GM12878 (cell line): ENCODE results near the gene KCNG1. TPM values are rescaled to one million over a fixed set of nuclear protein-coding genes. Genes with fewer than 3 reads are reported as not detected.

Source experiments
- BACH1 ChIP-seq: fragments of 450-650 bp; IDR thresholded peaks from 2 replicates; pipeline ENCODE4 v1.6.1; 2017; ENCODE audit warnings: mild to moderate bottlenecking, borderline replicate concordance
- BRCA1 ChIP-seq: IDR thresholded peaks from 2 replicates; pipeline ENCODE4 v1.6.1; 2011; ENCODE audit warnings: low read depth, low read length, improper control_type of control experiment
- CBFB ChIP-seq: IDR thresholded peaks from 2 replicates; pipeline ENCODE4 v1.6.1; 2016; ENCODE audit warnings: antibody characterized with exemption, low read depth
- EP300 ChIP-seq, 2 experiments: fragments of 150-350 bp in 1 of 2; IDR thresholded peaks; 2 replicates each; pipeline ENCODE4 v1.6.1; 2011 to 2012; ENCODE audit warnings: low read depth in 2 of 2, low read length in 2 of 2, borderline replicate concordance in 1 of 2, improper control_type of control experiment in 1 of 2, inconsistent platforms in 1 of 2; ENCODE audit not compliant: control insufficient read depth in 1 of 2
- ESRRA ChIP-seq: IDR thresholded peaks from 2 replicates; pipeline ENCODE4 v1.6.1; 2012; ENCODE audit warnings: mild to moderate bottlenecking, low read length, improper control_type of control experiment
- GATAD2B ChIP-seq: fragments of 450-650 bp; conservative IDR thresholded peaks from 2 replicates; pipeline ENCODE4 v1.6.1; 2017; ENCODE audit warnings: low read depth, mild to moderate bottlenecking, moderate library complexity
- HDGF ChIP-seq: fragments of 450-650 bp; IDR thresholded peaks from 2 replicates; pipeline ENCODE4 v1.6.1; 2016; ENCODE audit warnings: antibody characterized with exemption
- NR2F1 ChIP-seq: fragments of 450-650 bp; conservative IDR thresholded peaks from 2 replicates; pipeline ENCODE4 v1.6.1; 2017; ENCODE audit warnings: mild to moderate bottlenecking
- RELB ChIP-seq: fragments of 450-650 bp; IDR thresholded peaks from 2 replicates; pipeline ENCODE4 v1.6.1; 2017; ENCODE audit warnings: low read depth, mild to moderate bottlenecking, moderate library complexity
- REST ChIP-seq: IDR thresholded peaks from 2 replicates; pipeline ENCODE4 v1.6.1; 2012; ENCODE audit warnings: mild to moderate bottlenecking, low read depth, low read length
- SKIL ChIP-seq: fragments of 450-650 bp; IDR thresholded peaks from 2 replicates; pipeline ENCODE4 v1.6.1; 2017; ENCODE audit warnings: mild to moderate bottlenecking, low read depth, inconsistent platforms; ENCODE audit not compliant: poor library complexity, severe bottlenecking
- SMAD5 ChIP-seq: IDR thresholded peaks from 2 replicates; pipeline ENCODE4 v1.6.1; 2016; ENCODE audit warnings: antibody characterized with exemption, low read depth
- YBX1 ChIP-seq: fragments of 450-650 bp; IDR thresholded peaks from 2 replicates; pipeline ENCODE4 v1.6.1; 2016; ENCODE audit warnings: antibody characterized with exemption
- ZBTB33 ChIP-seq: fragments of 450-650 bp; IDR thresholded peaks from 2 replicates; pipeline ENCODE4 v1.6.1; 2017; ENCODE audit warnings: mild to moderate bottlenecking
- ZNF592 ChIP-seq: fragments of 450-650 bp; IDR thresholded peaks from 2 replicates; pipeline ENCODE4 v1.6.1; 2017; ENCODE audit warnings: mild to moderate bottlenecking, moderate library complexity
- polyA plus RNA-seq, 11 experiments: library from polyadenylated mRNA; depleted of rRNA in 4 of 11; unstranded in 6 of 11; stranded (reverse) in 5 of 11; fragments of >200 nt; fragmentation: Nextera tagmentation in 4 of 11; fragmentation: Illumina TruSeq in 1 of 11; extraction: Ambion mirVana in 4 of 11; extraction: Trizol in 1 of 11; gene quantifications; 1 replicate in 1 of 11; 2 replicates in 10 of 11; pipeline versions ENCODE4 v1.2.1 to v1.2.3, GENCODE V29; 2011 to 2016; ENCODE audit warnings: inconsistent platforms in 2 of 11, missing spikeins in 2 of 11, low read depth in 1 of 11
- total RNA-seq, 4 experiments: library from RNA; depleted of rRNA in 3 of 4; stranded (reverse); fragments of >200 nt in 3 of 4; fragmentation: Illumina TruSeq in 1 of 4; extraction: Trizol in 1 of 4; gene quantifications; 2 replicates each; pipeline versions ENCODE4 v1.2.1 to v1.2.3, GENCODE V29; 2013 to 2021

The KCNG1 gene
- total and polyA plus RNA-seq, 10 of the 15 experiments (the other 5 are each of a cell fraction or from before 2014, with no cell fraction given): not detected

GRCh38 chr20:50957798-50958614 is 64.9 kb downstream of the KCNG1 start, which contains the start of gene DPM1 (continued):
- TF ChIP-seq BACH1: 0 out of 2 replicates have a peak, but pooled peaks have one; percentile 44
- TF ChIP-seq ESRRA: no peak
- 0 out of 4 replicates have a peak, but pooled peaks of 1 of the 2 experiments have one; percentile 14 for TF ChIP-seq EP300 (IDR thresholded peaks at IDR 0.05; ENCODE audit: borderline replicate concordance in 1 of 2, control insufficient read depth in 1 of 2, low read depth in 2 of 2, low read length in 2 of 2)
- no peak for TF ChIP-seq ZBTB33
- TF ChIP-seq GATAD2B: 0 out of 2 replicates have a peak, but pooled peaks have one; percentile 16
- no peak for TF ChIP-seq NR2F1
- TF ChIP-seq HDGF: no peak
- TF ChIP-seq SMAD5: peak; percentile 94
- TF ChIP-seq YBX1: no peak
- TF ChIP-seq RELB: peak; percentile 96
- TF ChIP-seq ZNF592: no peak
- peak; percentile 47; the same call in 1 of the 2 replicates for TF ChIP-seq REST
- no peak for TF ChIP-seq BRCA1
- peak; percentile 74; the same call in 1 of the 2 replicates for TF ChIP-seq CBFB
- TF ChIP-seq SKIL: no peak
